Measurements from ENCODE around the gene MAP1LC3B.
A peak's percentile ranks its signal among the peaks of the same experiment; 100 is the strongest.
"Not testable (repeated sequence)": the region's sequence is repeated elsewhere in the genome, so short reads cannot be mapped to it uniquely, and the experiment has no call there.

MAP1LC3B gene

GRCh38 chr16:87376660-87377059 is 15.5 kb upstream of the MAP1LC3B start:
- TF ChIP-seq POU2F2 (IDR thresholded peaks at IDR 0.05; ENCODE audit: low read depth, low read length) (no peak), PAX5 (IDR thresholded peaks at IDR 0.05; ENCODE audit: insufficient read depth, low read length, severe bottlenecking) (no peak), SPI1 (IDR thresholded peaks at IDR 0.05; ENCODE audit: low read depth, low read length) (no peak), TAF1 (IDR thresholded peaks at IDR 0.05; ENCODE audit: low read depth, low read length) (no peak), POLR2A (IDR thresholded peaks at IDR 0.05; ENCODE audit: low read depth, low read length) (no peak), POLR2AphosphoS5 (IDR thresholded peaks at IDR 0.05; ENCODE audit: low read depth, low read length) (no peak)
- no peak for FAIRE-seq
- DNase-seq (ENCODE audit: insufficient read length, low spot score) = no peak

DNA sequence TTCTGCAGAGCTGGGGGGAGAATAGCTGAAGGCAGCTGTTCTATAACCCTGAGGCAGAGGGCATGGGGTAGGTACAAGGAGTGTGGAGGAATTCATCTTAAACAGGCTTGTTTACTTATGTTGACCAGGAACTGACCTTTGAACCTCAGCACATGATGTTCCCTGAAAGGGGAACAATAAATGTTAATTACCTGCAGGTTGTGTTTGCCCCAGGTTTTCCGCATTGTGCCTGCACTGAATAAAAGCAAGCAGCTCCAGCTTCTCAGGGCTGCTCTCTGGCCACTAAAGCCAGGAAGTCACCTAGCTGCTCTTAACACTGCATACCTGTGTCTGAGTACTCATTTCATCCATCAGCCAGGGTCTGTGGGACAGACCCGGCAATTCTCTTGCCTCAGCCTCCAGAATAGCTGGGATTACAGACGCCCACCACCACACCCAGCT is 12.8 kb upstream of the MAP1LC3B start:
- FAIRE-seq = not testable (repeated sequence)

DNA sequence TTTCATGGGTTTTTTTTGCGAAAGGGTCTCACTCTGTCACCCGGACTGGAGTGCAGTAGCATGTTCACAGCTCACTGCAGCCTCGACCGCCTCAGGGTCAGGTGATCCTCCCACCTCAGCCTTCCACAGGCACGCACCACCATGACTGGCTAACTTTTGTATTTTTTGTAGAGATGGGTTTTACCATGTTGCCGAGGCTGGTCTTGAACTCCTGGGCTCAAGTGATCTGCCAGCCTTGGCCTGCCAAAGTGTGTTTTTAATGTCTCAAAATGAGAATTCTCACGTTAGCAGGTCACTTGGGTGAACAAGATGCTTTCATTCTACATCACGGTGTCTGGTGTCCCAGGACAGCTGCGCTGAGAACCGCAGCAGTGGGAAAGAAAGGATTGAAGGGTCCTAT is 11.7 kb upstream of the MAP1LC3B start:
- FAIRE-seq = no peak
- TF ChIP-seq TAF1 (IDR thresholded peaks at IDR 0.05; ENCODE audit: low read depth, low read length) = no peak
- no peak for TF ChIP-seq POU2F2 (IDR thresholded peaks at IDR 0.05; ENCODE audit: low read depth, low read length)
- no peak for TF ChIP-seq POLR2A (IDR thresholded peaks at IDR 0.05; ENCODE audit: low read depth, low read length)
- TF ChIP-seq SPI1 (IDR thresholded peaks at IDR 0.05; ENCODE audit: low read depth, low read length) = no peak
- TF ChIP-seq PAX5 (IDR thresholded peaks at IDR 0.05; ENCODE audit: insufficient read depth, low read length, severe bottlenecking) = no peak
- no peak for TF ChIP-seq POLR2AphosphoS5 (IDR thresholded peaks at IDR 0.05; ENCODE audit: low read depth, low read length)
- DNase-seq (ENCODE audit: insufficient read length, low spot score) = no peak

More for the DNA sequence above, 12.8 kb upstream of the MAP1LC3B start:
- not testable (repeated sequence) for DNase-seq (ENCODE audit: insufficient read length, low spot score)

GRCh38 chr16:87380881-87381280 is 11.3 kb upstream of the MAP1LC3B start:
- DNase-seq (ENCODE audit: insufficient read length, low spot score) (no peak), FAIRE-seq (no peak)
- TF ChIP-seq PAX5 (IDR thresholded peaks at IDR 0.05; ENCODE audit: insufficient read depth, low read length, severe bottlenecking) (no peak), SPI1 (IDR thresholded peaks at IDR 0.05; ENCODE audit: low read depth, low read length) (0 out of 2 replicates have a peak, but pooled peaks have one; percentile 39)

- DNase-seq (ENCODE audit: insufficient read length, low spot score) (no peak), FAIRE-seq (no peak)
- no peak for TF ChIP-seq PAX5 (IDR thresholded peaks at IDR 0.05; ENCODE audit: insufficient read depth, low read length, severe bottlenecking)
- TF ChIP-seq SPI1 (IDR thresholded peaks at IDR 0.05; ENCODE audit: low read depth, low read length) = peak; percentile 7; the same call in 1 of the 2 replicates
Observed at GRCh38 chr16:87382023-87382785, 9.9 kb upstream of the MAP1LC3B start.

DNA sequence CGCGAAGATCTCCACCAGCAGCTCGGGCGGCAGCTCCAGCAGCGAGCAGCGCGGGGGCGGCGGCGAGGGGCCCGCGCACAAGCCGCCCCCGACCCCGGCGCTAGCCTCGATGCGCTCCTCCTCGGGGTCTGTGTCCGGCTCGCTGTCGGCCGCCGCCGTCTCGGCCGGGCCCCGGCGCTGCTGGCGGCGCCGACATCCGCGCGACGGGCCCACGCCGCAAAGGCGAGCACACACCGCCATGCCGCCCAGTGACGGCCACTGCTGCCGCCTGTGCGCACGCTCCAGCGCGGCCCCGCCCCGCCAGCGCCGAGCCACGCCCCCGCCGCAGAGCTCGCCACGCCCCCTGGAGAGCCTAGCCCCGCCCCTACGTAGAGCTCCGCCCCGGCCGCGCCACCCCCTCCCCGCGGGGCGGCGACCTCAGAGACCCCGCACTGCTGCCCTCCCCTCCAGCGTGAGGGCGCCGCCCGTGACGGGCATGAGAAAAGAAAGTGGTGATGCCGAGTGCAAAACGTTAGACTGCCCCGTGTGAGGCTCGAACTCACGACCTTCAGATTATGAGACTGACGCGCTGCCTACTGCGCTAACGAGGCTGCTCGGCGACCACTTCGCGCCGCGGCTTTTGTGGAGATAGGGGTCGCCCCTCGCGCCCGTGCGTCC is 8.5 kb upstream of the MAP1LC3B start, which contains the start of gene FBXO31:
Gene FBXO31 (minus strand): TSS at position 272 of the 657 bp plus-strand sequence. CDS start 32 bp downstream, at position 240.
- DNase-seq (ENCODE audit: insufficient read length, low spot score) (peak; percentile 73), FAIRE-seq (peak; percentile 95)
- TF ChIP-seq POLR2AphosphoS5 (IDR thresholded peaks at IDR 0.05; ENCODE audit: low read depth, low read length) (0 out of 2 replicates have a peak, but pooled peaks have one; percentile 20), TAF1 (IDR thresholded peaks at IDR 0.05; ENCODE audit: low read depth, low read length) (peak; percentile 27; the same call in 1 of the 2 replicates), POU2F2 (IDR thresholded peaks at IDR 0.05; ENCODE audit: low read depth, low read length) (no peak; the same call in 1 of the 2 replicates), POLR2A (IDR thresholded peaks at IDR 0.05; ENCODE audit: low read depth, low read length) (no peak), SPI1 (IDR thresholded peaks at IDR 0.05; ENCODE audit: low read depth, low read length) (no peak), PAX5 (IDR thresholded peaks at IDR 0.05; ENCODE audit: insufficient read depth, low read length, severe bottlenecking) (peak; percentile 69)

GRCh38 chr16:87384162-87384874 is 7.8 kb upstream of the MAP1LC3B start:
- no peak for TF ChIP-seq SPI1 (IDR thresholded peaks at IDR 0.05; ENCODE audit: low read depth, low read length)
- TF ChIP-seq TAF1 (IDR thresholded peaks at IDR 0.05; ENCODE audit: low read depth, low read length) = 0 out of 2 replicates have a peak, but pooled peaks have one; percentile 21
- FAIRE-seq = no peak
- DNase-seq (ENCODE audit: insufficient read length, low spot score) = no peak

GRCh38 chr16:87384875-87385167 is 7.3 kb upstream of the MAP1LC3B start:
- not testable (repeated sequence) for FAIRE-seq; DNase-seq (ENCODE audit: insufficient read length, low spot score)

GRCh38 chr16:87387942-87388817 is 4.0 kb upstream of the MAP1LC3B start:
- TF ChIP-seq POLR2A (IDR thresholded peaks at IDR 0.05; ENCODE audit: low read depth, low read length) (peak; percentile 48; the same call in 1 of the 2 replicates), TAF1 (IDR thresholded peaks at IDR 0.05; ENCODE audit: low read depth, low read length) (0 out of 2 replicates have a peak, but pooled peaks have one; percentile 40), POU2F2 (IDR thresholded peaks at IDR 0.05; ENCODE audit: low read depth, low read length) (no peak; the same call in 1 of the 2 replicates), PAX5 (IDR thresholded peaks at IDR 0.05; ENCODE audit: insufficient read depth, low read length, severe bottlenecking) (no peak), SPI1 (IDR thresholded peaks at IDR 0.05; ENCODE audit: low read depth, low read length) (peak; percentile 32; the same call in 1 of the 2 replicates), POLR2AphosphoS5 (IDR thresholded peaks at IDR 0.05; ENCODE audit: low read depth, low read length) (no peak)
- FAIRE-seq (peak; percentile 85), DNase-seq (ENCODE audit: insufficient read length, low spot score) (peak; percentile 70)

Measured in GM12891 (cell line).